ENCODE data around the gene HSPG2.

DNA sequence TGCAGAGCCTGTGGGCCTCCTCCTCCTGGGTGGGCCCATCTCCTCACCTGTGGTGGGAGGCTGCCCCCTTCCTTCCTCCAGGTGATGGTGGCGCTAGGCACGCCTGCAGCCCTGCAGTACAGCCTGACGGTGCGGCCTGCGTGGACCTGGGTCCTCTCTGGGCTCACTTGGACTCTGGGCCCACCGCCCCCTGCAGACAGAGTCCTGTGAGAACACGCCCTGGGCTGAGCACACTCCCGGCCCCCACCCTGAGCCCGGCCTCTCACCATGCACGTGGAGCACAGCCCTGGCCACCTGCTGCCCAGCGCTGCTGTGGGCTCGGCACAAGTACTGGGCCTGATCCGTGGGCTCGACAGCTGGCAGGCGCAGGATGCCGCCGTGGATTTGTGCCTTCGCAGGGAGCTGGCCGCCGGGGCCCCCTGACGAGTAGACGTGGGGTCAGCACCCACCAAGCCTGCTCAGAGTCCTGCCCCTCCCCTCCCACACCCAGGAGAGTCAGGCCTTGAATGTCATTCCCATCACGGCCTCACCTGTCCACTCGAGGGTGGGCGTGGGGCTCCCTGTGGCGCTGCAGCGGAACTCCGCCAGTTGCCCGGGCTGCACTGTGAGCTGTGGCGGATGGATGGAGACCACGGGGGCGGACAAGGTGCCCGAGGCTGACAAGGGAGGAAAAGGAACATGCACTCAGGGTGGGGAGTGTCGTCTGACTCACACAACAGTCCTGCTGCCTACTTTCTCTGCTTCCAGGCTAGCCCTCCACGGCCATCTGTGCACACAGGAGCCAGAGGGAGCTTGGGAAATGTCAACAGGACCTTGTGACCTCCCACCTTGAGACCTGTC is 81.6 kb downstream of the HSPG2 start:
- TF ChIP-seq, protein P1, sequence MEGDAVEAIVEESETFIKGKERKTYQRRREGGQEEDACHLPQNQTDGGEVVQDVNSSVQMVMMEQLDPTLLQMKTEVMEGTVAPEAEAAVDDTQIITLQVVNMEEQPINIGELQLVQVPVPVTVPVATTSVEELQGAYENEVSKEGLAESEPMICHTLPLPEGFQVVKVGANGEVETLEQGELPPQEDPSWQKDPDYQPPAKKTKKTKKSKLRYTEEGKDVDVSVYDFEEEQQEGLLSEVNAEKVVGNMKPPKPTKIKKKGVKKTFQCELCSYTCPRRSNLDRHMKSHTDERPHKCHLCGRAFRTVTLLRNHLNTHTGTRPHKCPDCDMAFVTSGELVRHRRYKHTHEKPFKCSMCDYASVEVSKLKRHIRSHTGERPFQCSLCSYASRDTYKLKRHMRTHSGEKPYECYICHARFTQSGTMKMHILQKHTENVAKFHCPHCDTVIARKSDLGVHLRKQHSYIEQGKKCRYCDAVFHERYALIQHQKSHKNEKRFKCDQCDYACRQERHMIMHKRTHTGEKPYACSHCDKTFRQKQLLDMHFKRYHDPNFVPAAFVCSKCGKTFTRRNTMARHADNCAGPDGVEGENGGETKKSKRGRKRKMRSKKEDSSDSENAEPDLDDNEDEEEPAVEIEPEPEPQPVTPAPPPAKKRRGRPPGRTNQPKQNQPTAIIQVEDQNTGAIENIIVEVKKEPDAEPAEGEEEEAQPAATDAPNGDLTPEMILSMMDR (IDR thresholded peaks at IDR 0.05; ENCODE audit: insufficient read depth, low read length): no peak
- TF ChIP-seq, protein P2, sequence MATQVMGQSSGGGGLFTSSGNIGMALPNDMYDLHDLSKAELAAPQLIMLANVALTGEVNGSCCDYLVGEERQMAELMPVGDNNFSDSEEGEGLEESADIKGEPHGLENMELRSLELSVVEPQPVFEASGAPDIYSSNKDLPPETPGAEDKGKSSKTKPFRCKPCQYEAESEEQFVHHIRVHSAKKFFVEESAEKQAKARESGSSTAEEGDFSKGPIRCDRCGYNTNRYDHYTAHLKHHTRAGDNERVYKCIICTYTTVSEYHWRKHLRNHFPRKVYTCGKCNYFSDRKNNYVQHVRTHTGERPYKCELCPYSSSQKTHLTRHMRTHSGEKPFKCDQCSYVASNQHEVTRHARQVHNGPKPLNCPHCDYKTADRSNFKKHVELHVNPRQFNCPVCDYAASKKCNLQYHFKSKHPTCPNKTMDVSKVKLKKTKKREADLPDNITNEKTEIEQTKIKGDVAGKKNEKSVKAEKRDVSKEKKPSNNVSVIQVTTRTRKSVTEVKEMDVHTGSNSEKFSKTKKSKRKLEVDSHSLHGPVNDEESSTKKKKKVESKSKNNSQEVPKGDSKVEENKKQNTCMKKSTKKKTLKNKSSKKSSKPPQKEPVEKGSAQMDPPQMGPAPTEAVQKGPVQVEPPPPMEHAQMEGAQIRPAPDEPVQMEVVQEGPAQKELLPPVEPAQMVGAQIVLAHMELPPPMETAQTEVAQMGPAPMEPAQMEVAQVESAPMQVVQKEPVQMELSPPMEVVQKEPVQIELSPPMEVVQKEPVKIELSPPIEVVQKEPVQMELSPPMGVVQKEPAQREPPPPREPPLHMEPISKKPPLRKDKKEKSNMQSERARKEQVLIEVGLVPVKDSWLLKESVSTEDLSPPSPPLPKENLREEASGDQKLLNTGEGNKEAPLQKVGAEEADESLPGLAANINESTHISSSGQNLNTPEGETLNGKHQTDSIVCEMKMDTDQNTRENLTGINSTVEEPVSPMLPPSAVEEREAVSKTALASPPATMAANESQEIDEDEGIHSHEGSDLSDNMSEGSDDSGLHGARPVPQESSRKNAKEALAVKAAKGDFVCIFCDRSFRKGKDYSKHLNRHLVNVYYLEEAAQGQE (IDR thresholded peaks at IDR 0.05; ENCODE audit: insufficient replicate concordance, low read depth): no peak
- TF ChIP-seq POLR2AphosphoS5 (IDR thresholded peaks at IDR 0.05; ENCODE audit: low read depth) (no peak), GABPA (IDR thresholded peaks at IDR 0.05; ENCODE audit: low read depth) (no peak)
